ENCODE measurements around the gene NFKBIZ. TPM values are rescaled to one million over a fixed set of nuclear protein-coding genes. Genes with fewer than 3 reads are reported as not detected.

NFKBIZ gene
- total and polyA plus RNA-seq, 4 donors, result 4.8 to 78.8 (median 23.7) TPM

- H3K9me3 ChIP-seq (ENCODE audit: control insufficient read depth in 4 of 4, low read length in 3 of 4), result no peaks in the 10 kb centered on the region
- no peak overlapping the region for H3K9ac ChIP-seq (ENCODE audit: low read depth in 1 of 2, low read length in 2 of 2)
- no peaks in the 10 kb centered on the region for H3K27me3 ChIP-seq (ENCODE audit: control insufficient read depth in 4 of 4, insufficient read depth in 4 of 4, low read length in 3 of 4)
- TF ChIP-seq EGR1 (IDR thresholded peaks at IDR 0.05; ENCODE audit: low read depth in 2 of 2), result no peak
- no peak for TF ChIP-seq ZBTB33 (IDR thresholded peaks at IDR 0.05)
- no peak for TF ChIP-seq HNF4G (IDR thresholded peaks at IDR 0.05)
- no peak for TF ChIP-seq YY1 (IDR thresholded peaks at IDR 0.05)
- TF ChIP-seq FOXA1 (IDR thresholded peaks at IDR 0.05), result no peak
- no peak overlapping the region for H3K27ac ChIP-seq (ENCODE audit: low read depth in 1 of 2, low read length in 2 of 2)
- H3K4me1 ChIP-seq (ENCODE audit: control insufficient read depth in 4 of 4, insufficient read depth in 4 of 4, low read length in 3 of 4), result no peaks in the 10 kb centered on the region
- H3K36me3 ChIP-seq (ENCODE audit: control insufficient read depth in 4 of 4, insufficient read depth in 3 of 4, low read depth in 1 of 4, low read length in 3 of 4), result no peaks in the 10 kb centered on the region
- 94% methylated on average over 4 of the region's 4 CpGs for WGBS
- no peak for DNase-seq (ENCODE audit: low spot score)
- no peak overlapping the region for H3K4me3 ChIP-seq (ENCODE audit: low read depth in 1 of 3, low read length in 3 of 3)
Measured at GRCh38 chr3:101801174-101801573, 48.1 kb upstream of the NFKBIZ start.

- Histone ChIP-seq H3K9ac (ENCODE audit: low read depth in 1 of 2, low read length in 2 of 2) (no peak overlapping the region), H3K9me3 (ENCODE audit: control insufficient read depth in 4 of 4, low read length in 3 of 4) (no peaks in the 10 kb centered on the region), H3K36me3 (ENCODE audit: control insufficient read depth in 4 of 4, insufficient read depth in 3 of 4, low read depth in 1 of 4, low read length in 3 of 4) (no peaks in the 10 kb centered on the region), H3K4me1 (ENCODE audit: control insufficient read depth in 4 of 4, insufficient read depth in 4 of 4, low read length in 3 of 4) (no peaks in the 10 kb centered on the region), H3K4me3 (ENCODE audit: low read depth in 1 of 3, low read length in 3 of 3) (no peak overlapping the region), H3K27ac (ENCODE audit: low read depth in 1 of 2, low read length in 2 of 2) (no peak overlapping the region), H3K27me3 (ENCODE audit: control insufficient read depth in 4 of 4, insufficient read depth in 4 of 4, low read length in 3 of 4) (no peaks in the 10 kb centered on the region)
- WGBS, result 74% methylated on average over 2 of the region's 2 CpGs
- no peak for DNase-seq (ENCODE audit: low spot score)
- TF ChIP-seq NR2F2 (IDR thresholded peaks at IDR 0.05) (no peak), YY1 (IDR thresholded peaks at IDR 0.05) (no peak), RAD21 (IDR thresholded peaks at IDR 0.05) (no peak), ZBTB33 (IDR thresholded peaks at IDR 0.05) (no peak), FOXA1 (IDR thresholded peaks at IDR 0.05) (no peak), FOXA2 (IDR thresholded peaks at IDR 0.05) (no peak), JUND (IDR thresholded peaks at IDR 0.05) (no peak), TAF1 (conservative IDR thresholded peaks at IDR 0.05) (no peak), REST (IDR thresholded peaks at IDR 0.05) (no peak), CTCF (IDR thresholded peaks at IDR 0.05; ENCODE audit: low read depth, low read length, missing input control) (no peak), MAX (IDR thresholded peaks at IDR 0.05) (no peak), HNF4A (conservative IDR thresholded peaks at IDR 0.05) (no peak), SP1 (IDR thresholded peaks at IDR 0.05) (no peak), EGR1 (IDR thresholded peaks at IDR 0.05; ENCODE audit: low read depth in 2 of 2) (no peak), RXRA (IDR thresholded peaks at IDR 0.05) (no peak), HNF4G (IDR thresholded peaks at IDR 0.05) (no peak), ATF3 (IDR thresholded peaks at IDR 0.05) (no peak)
Measured at GRCh38 chr3:101802179-101802578, 47.1 kb upstream of the NFKBIZ start.

All from liver (tissue), 9 donors.